ENCODE data around the gene KCNIP3.

KCNIP3 gene

DNA sequence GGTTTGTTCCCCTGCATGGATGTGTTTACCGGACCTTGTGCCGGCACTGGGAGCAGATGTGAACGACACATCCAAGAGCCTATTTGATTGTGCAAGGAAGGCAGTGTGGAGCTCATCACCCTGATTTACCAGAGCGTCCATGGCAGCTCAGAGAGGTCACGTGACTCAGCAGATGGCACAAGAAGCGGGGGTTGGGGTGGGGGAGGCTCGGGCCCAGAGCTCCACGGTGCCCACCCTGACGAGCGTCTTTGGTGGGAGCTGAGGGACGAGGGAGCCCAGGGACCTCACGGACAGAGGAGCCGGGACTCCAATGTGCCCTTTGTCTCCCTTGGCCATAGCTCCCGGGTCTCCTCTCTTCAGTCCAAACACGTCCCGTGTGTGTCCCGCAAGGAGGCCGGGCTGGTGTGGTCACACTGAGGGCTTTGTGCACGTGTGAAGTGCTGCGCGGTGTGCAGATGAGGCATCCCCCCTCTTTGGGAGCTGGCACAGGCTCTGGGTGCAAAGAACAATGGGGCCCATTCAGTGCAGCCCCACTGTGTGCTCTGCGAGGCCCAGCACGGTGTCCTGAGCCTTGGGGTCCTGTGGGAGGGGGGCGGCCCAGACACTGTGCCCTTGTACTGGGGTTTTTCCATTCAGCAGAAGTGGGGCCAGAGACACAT is 15.5 kb downstream of the KCNIP3 start:
- DNase-seq (ENCODE audit: low read depth): no peak
- TF ChIP-seq, protein P1, sequence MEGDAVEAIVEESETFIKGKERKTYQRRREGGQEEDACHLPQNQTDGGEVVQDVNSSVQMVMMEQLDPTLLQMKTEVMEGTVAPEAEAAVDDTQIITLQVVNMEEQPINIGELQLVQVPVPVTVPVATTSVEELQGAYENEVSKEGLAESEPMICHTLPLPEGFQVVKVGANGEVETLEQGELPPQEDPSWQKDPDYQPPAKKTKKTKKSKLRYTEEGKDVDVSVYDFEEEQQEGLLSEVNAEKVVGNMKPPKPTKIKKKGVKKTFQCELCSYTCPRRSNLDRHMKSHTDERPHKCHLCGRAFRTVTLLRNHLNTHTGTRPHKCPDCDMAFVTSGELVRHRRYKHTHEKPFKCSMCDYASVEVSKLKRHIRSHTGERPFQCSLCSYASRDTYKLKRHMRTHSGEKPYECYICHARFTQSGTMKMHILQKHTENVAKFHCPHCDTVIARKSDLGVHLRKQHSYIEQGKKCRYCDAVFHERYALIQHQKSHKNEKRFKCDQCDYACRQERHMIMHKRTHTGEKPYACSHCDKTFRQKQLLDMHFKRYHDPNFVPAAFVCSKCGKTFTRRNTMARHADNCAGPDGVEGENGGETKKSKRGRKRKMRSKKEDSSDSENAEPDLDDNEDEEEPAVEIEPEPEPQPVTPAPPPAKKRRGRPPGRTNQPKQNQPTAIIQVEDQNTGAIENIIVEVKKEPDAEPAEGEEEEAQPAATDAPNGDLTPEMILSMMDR (IDR thresholded peaks at IDR 0.05; ENCODE audit: low read depth, low read length, missing control alignments): no peak
- no peak overlapping the region for H3K4me3 ChIP-seq (ENCODE audit: low read depth, low read length)

DNA sequence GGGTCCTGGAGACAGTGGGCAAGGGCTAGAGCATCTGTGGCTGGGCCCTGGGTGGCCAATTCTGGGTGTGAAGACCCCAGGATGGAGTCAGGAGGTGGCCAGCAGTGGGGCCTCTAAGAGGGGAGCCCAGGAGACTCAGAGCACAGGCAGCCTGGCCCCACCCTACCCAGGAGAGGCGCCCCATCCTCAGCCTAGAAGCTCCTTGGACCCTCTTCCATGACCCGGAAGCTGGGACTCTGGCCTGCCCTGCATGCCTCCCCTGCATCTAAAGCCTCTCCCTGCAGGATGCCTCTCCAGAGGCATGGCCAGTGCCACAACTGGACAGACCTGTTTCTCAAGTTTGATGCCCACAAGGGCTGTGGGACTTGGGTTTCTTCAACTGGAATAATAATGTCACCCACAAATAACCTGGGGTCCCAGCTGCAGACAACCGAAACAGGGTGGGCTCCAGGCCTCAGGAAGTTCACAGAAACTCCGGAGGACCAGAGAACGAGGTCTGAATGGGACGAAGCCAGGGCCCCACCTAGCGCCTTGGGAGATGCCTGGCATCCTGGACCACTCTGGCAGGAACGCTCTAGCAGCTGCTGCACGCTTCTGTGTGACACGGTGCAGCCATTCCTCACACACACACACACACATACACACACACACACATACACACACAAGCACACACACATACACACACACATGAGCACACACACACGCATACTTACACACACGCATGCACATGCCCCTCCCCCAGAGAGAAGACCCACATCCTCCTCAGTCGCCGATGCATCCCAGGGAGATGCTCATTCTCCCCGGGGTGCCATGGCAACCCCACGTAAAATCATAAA is 16.4 kb downstream of the KCNIP3 start:
- TF ChIP-seq, protein P1 (IDR thresholded peaks at IDR 0.05; ENCODE audit: low read depth, low read length, missing control alignments): no peak

DNA sequence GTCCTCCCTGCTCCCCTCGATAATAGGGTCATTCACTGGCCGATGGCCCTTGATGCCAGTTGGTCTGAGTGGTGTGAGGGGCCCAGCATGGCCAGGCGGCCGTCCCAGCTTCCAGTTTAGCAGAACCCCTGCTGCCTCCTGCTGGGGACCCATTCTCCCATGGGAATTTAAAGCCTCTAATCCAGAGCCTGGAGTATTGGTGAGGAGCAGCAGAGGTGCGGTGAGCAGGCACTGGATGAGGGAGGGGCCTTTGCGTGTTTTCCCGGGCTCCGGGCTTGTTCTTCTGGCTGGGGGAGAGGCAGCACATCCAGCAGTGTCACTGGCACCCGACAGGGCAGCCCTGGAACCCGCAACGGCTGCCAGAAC is 17.4 kb downstream of the KCNIP3 start:
- no peak for DNase-seq (ENCODE audit: low read depth)
- TF ChIP-seq, protein P1 (IDR thresholded peaks at IDR 0.05; ENCODE audit: low read depth, low read length, missing control alignments): no peak
- no peak overlapping the region for H3K4me3 ChIP-seq (ENCODE audit: low read depth, low read length)

More for the DNA sequence above, 16.4 kb downstream of the KCNIP3 start:
- DNase-seq (ENCODE audit: low read depth): no peak
- no peak overlapping the region for H3K4me3 ChIP-seq (ENCODE audit: low read depth, low read length)

DNA sequence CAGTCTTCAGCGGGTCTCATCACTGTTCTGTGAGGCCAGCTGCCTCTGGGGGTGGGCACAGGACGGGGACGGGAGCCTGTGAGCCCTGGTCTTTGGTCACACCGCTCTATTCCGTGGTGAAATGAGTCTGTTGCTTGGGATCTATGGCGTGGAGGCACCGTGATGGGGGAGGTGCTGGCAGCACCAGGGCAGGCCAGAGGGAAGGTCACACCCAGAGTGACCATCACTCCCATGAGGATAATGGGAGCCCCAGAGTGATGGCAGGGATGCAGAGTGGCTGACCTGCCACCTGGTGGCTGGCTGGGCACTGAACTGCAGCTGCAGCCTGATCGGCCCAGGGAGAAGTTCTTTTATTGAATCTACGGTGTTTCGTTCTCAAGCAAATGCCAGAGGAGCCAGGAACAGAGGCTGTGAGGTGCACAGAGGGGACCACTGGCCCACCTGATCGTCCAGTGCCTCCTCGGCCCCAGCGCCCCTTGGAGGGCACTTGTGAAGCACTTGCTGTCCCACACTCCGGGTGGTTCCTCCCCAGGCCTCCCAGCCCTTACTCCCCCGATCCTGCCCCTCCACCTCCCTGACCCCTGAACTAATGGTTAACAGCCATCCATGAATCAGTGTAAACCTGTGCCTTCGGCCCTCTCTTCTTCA is 17.9 kb downstream of the KCNIP3 start:
- TF ChIP-seq, protein P1 (IDR thresholded peaks at IDR 0.05; ENCODE audit: low read depth, low read length, missing control alignments): peak; percentile 54
- no peak for DNase-seq (ENCODE audit: low read depth)
- H3K4me3 ChIP-seq (ENCODE audit: low read depth, low read length): no peak overlapping the region

DNA sequence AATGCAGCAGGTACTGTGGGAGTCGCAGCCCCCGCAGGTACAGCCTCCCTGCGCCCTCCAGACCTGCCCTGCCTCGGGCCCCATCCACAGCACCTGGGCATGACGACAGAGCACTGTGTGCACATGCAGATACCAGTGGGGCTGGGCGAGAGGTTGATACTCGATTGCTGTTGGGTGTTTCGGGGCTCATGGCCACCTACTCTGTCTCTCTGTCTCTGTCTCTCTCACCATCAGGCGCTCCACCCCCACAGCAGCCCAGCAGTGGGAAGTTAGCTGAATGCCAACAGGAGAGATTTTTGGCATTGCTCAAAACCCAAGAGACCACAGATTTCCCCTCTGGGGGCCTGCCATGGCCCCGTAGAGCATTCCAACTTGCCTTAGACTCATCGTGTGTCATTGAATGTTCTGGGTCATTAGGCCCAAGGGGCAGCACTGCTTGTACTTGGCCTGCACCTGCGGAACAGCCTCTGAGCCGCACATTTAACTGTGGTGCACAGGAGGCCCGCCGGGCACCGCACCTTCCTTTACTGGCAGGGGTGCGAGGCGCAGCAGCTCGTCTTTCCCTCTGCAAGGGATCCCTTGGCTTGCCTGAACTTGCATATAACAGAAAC is 18.8 kb downstream of the KCNIP3 start:
- H3K4me3 ChIP-seq (ENCODE audit: low read depth, low read length): no peak overlapping the region

DNA sequence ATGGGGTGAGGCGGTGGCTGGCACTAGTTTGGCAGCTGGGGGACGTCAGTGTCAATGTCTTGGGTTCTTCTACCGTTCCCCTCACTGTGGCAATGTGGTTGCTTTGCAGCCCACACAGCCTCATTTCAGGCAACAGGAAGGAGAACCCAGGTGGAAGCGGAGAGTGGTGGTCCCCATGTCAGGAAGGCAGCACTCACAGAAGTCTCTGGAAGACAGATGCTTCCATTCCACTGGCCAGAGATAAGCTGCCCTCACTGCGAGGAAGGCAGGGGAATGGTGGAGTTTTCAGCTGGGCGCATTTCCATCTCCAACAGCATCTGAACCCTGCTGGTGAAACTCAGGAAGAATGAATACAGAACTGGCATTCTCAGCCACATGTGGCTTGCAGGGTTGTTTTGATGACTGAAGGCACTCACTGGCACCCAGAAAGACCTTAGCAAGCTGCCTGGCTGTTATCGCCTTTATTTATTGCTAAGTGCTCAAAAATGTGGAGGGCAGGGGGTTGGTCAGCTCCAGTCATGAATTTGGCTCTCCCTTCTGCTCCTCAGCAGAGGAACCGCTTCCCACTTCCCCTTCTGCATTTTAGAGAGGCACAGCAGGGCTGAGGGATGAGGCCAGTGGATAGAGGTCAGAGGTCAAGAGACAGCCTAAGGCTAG is 19.4 kb downstream of the KCNIP3 start:
- DNase-seq (ENCODE audit: low read depth): no peak
- TF ChIP-seq, protein P1 (IDR thresholded peaks at IDR 0.05; ENCODE audit: low read depth, low read length, missing control alignments): no peak
- H3K4me3 ChIP-seq (ENCODE audit: low read depth, low read length): no peak overlapping the region

More for the DNA sequence above, 18.8 kb downstream of the KCNIP3 start:
- TF ChIP-seq, protein P1 (IDR thresholded peaks at IDR 0.05; ENCODE audit: low read depth, low read length, missing control alignments): no peak
- DNase-seq (ENCODE audit: low read depth): no peak
